ENCODE results near the gene BRI3. TPM values are rescaled to one million over a fixed set of nuclear protein-coding genes. Genes with fewer than 3 reads are reported as not detected.

Gene BRI3, protein sequence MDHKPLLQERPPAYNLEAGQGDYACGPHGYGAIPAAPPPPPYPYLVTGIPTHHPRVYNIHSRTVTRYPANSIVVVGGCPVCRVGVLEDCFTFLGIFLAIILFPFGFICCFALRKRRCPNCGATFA
- total RNA-seq (2014; rRNA removed; shearing (Covaris generic)) = 56.5 and 73.3 TPM in 2 replicates
- 195 and 315 TPM in 2 replicates for polyA plus RNA-seq (2016; fragmentation: Nextera tagmentation; extraction: Ambion mirVana)

DNA sequence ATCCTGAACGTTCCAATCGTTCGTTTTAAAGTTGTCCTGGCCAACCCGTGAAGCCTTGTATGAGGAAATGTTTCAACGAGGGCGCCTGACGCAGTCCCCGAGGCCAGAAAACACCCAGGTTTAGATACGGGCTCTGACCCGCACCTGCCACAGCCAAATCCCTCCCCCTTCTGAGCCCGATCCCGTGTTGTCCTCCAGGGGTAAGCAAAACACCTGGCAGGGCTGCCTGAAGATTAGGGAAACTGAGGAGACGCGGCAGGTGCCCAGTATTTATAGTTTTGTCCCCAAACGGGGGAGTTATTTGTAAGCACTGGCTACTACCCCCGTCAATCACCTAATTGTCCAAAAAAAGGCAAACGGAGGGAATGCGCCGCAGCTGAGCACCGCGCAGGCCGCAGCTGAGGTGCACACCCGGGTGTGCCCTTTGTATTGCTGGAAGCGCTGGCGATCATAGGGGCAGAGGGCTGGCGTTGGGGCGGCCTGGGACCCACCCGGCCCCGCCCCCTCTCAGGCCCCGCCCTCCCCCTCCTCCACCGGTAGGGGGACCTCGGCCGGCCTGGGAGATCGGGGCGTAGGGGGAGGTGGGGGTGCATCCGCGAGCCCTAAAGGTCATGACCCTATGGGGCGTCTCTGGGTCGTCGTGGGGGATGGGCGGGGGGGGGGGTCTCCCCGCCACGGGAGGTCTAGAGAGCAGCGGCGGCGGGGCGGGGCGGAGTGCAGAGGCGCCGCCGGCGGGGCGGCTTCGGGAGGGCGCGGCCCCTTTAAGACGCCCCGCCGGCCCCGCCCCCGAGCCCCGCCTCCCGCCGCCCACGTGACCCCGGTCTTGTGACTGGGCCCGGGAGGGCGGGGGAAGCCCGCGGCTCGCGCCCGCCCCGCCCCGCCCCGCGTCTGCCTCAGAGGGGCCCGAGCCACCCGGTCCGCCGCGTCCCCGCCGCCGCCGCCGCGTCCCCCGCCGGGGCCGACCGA lies at the start of gene BRI3:
TSS of gene BRI3 (plus strand) at position 896 of the 966 bp plus-strand sequence. CDS start 110 bp downstream, outside the sequence.
- DNase-seq = peak; percentile 96
- H3K4me3 ChIP-seq = peak within 1 kb of the TSS; percentile 86
- WGBS, 2 experiments (ENCODE audit: low coverage in 1 of 2, low lambda C conversion rate in 2 of 2, missing lambda C conversion rate in 2 of 2) = 1 to 4% methylated on average over 24 to 61 of the region's 92 CpGs
- peaks cover 42% of the 10 kb centered on the region for H3K79me2 ChIP-seq (ENCODE audit: insufficient read depth)
- H3K4me1 ChIP-seq (ENCODE audit: insufficient read depth) = peaks cover 15% of the 10 kb centered on the region
- no peaks in the 10 kb centered on the region for H3K9me2 ChIP-seq (ENCODE audit: insufficient read depth)
- H3K36me3 ChIP-seq (ENCODE audit: low read depth) = no peaks in the 10 kb centered on the region; the same call in 1 of the 2 replicates
- H3K27me3 ChIP-seq (replicated peaks; ENCODE audit: insufficient read depth) = no peaks in the 10 kb centered on the region
- H4K20me1 ChIP-seq (ENCODE audit: insufficient read depth) = no peaks in the 10 kb centered on the region
- H3K9ac ChIP-seq = peak within 1 kb of the TSS; percentile 95
- TF ChIP-seq EZH2phosphoT487 (IDR thresholded peaks at IDR 0.05; ENCODE audit: insufficient read depth, low read depth) = no peak
- no peak for TF ChIP-seq EZH2 (IDR thresholded peaks at IDR 0.05; ENCODE audit: insufficient read depth, poor library complexity, severe bottlenecking)
- H3K27ac ChIP-seq = peak within 1 kb of the TSS; percentile 89
- no peaks in the 10 kb centered on the region for H3K9me3 ChIP-seq (ENCODE audit: low read depth)
- H3K4me2 ChIP-seq (ENCODE audit: unreplicated experiment) = peak within 1 kb of the TSS; percentile 98
- peaks cover 14% of the 10 kb centered on the region for H3F3A ChIP-seq (ENCODE audit: insufficient read depth)
- in situ Hi-C loops (cut with MboI) = loop anchor here (25.0 kb wide), 1 partner anchor 456 kb away; no protein-coding TSS in a partner anchor
- H2AFZ ChIP-seq = peak within 1 kb of the TSS; percentile 85

DNA sequence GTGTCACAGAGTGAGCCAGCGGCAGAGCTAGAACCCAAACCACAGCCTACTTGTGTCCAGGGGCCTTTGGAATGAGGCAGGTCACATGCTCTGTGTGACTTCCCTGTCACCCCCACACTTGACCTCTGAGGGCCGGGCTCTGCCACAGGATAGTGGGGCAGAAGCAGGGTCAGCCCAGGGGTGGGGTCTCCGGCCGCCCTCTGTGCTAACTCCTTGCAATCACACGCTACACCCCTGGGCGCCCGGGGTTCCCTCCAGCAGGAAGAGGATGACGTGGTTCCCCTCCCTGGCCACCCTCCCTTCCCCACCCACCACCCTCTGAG lies 49.3 kb upstream of the BRI3 start:
- no peak overlapping the region for H2AFZ ChIP-seq
- no peak for DNase-seq
- no peaks in the 10 kb centered on the region for H3K79me2 ChIP-seq (ENCODE audit: insufficient read depth)
- H3K4me1 ChIP-seq (ENCODE audit: insufficient read depth) = no peaks in the 10 kb centered on the region
- no peak overlapping the region for H3K9ac ChIP-seq
- H3F3A ChIP-seq (ENCODE audit: insufficient read depth) = no peaks in the 10 kb centered on the region
- no peak overlapping the region for H3K4me2 ChIP-seq (ENCODE audit: unreplicated experiment)
- no peak overlapping the region for H3K27ac ChIP-seq
- H3K9me2 ChIP-seq (ENCODE audit: insufficient read depth) = no peaks in the 10 kb centered on the region
- WGBS, 2 experiments (ENCODE audit: low coverage in 1 of 2, low lambda C conversion rate in 2 of 2, missing lambda C conversion rate in 2 of 2) = 91 to 100% methylated on average over 2 to 8 of the region's 8 CpGs
- H4K20me1 ChIP-seq (ENCODE audit: insufficient read depth) = no peaks in the 10 kb centered on the region
- in situ Hi-C loops (cut with MboI) = no loop called here
- TF ChIP-seq EZH2phosphoT487 (IDR thresholded peaks at IDR 0.05; ENCODE audit: insufficient read depth, low read depth) (no peak), EZH2 (IDR thresholded peaks at IDR 0.05; ENCODE audit: insufficient read depth, poor library complexity, severe bottlenecking) (no peak)
- no peak overlapping the region for H3K4me3 ChIP-seq
- H3K27me3 ChIP-seq (replicated peaks; ENCODE audit: insufficient read depth) = no peaks in the 10 kb centered on the region
- H3K9me3 ChIP-seq (ENCODE audit: low read depth) = no peaks in the 10 kb centered on the region
- no peaks in the 10 kb centered on the region for H3K36me3 ChIP-seq (ENCODE audit: low read depth)

DNA sequence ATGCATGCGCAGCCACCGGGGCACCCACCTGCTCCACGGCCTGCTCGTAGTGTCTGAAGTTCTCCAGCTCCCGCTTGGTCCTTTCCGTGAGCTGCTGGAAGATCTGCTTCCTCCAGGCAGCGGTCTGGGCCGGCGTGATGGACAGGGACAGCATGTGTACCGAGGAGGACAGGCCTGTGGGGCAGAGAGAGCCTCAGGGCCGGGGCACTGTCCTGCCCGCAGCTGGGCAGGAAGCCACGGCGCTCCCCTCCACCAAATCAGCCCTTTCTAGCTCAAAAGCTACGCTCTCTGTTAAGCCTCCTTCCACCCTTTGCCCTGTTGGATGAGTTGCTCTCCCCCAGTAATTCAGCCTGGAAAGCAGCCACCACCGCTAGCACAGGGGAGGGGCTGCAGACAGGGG lies 48.7 kb upstream of the BRI3 start:
- Histone ChIP-seq H4K20me1 (ENCODE audit: insufficient read depth) (no peaks in the 10 kb centered on the region), H3K79me2 (ENCODE audit: insufficient read depth) (no peaks in the 10 kb centered on the region), H3K4me2 (ENCODE audit: unreplicated experiment) (no peak overlapping the region), H3K9me2 (ENCODE audit: insufficient read depth) (no peaks in the 10 kb centered on the region), H2AFZ (no peak overlapping the region), H3K27me3 (replicated peaks; ENCODE audit: insufficient read depth) (no peaks in the 10 kb centered on the region), H3K4me3 (no peak overlapping the region), H3K9me3 (ENCODE audit: low read depth) (no peaks in the 10 kb centered on the region), H3K27ac (no peak overlapping the region), H3K9ac (no peak overlapping the region), H3K36me3 (ENCODE audit: low read depth) (no peaks in the 10 kb centered on the region), H3F3A (ENCODE audit: insufficient read depth) (no peaks in the 10 kb centered on the region), H3K4me1 (ENCODE audit: insufficient read depth) (no peaks in the 10 kb centered on the region)
- in situ Hi-C loops (cut with MboI) = no loop called here
- WGBS, 2 experiments (ENCODE audit: low coverage in 1 of 2, low lambda C conversion rate in 2 of 2, missing lambda C conversion rate in 2 of 2) = 90 to 93% methylated on average over 15 to 16 of the region's 16 CpGs
- TF ChIP-seq EZH2 (IDR thresholded peaks at IDR 0.05; ENCODE audit: insufficient read depth, poor library complexity, severe bottlenecking) (no peak), EZH2phosphoT487 (IDR thresholded peaks at IDR 0.05; ENCODE audit: insufficient read depth, low read depth) (no peak)
- DNase-seq = no peak

DNA sequence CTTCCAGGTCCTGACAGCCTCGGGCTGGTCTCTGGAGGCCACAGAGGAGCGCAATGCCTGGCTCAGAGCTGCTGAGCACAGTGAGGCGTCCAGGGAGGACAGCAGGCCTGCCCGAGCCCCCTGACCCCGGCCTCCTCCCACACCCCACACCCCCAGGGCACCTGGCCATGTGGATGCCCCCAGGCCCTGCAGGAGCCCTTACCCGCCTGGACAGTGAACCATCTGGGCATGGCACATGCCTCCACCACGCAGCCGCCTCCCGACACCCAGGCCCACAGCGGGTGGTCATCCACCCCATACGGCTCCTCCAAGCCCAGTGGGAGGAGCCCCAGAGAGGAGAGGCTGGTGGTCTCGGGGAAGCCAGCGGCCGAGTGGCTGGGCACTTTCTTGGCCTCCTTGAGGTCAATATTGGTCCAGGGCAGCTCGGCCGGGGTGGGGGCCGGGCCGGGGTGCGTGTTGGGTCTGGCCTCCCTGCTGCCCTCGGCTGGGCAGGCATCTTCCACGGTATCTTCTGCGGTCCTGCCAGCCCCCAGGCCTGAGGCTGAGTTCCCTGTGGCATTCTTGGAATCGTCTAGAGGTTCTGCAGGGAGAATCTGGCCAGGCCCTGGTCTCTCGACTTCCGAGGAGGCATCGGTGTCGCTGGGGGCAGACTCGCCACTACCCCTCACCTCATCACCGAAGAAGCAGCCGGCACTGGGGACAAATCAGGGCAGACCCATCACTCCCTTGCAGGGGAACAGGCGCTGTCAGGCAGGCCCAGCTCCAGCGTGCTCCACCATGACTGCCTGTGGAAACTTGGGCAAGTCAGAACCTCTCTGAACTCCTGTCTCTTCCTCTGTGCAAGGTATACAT lies 48.0 kb upstream of the BRI3 start:
- no peaks in the 10 kb centered on the region for H3K9me2 ChIP-seq (ENCODE audit: insufficient read depth)
- no peaks in the 10 kb centered on the region for H3K27me3 ChIP-seq (replicated peaks; ENCODE audit: insufficient read depth)
- TF ChIP-seq EZH2phosphoT487 (IDR thresholded peaks at IDR 0.05; ENCODE audit: insufficient read depth, low read depth) = no peak
- no peak for TF ChIP-seq EZH2 (IDR thresholded peaks at IDR 0.05; ENCODE audit: insufficient read depth, poor library complexity, severe bottlenecking)
- no peaks in the 10 kb centered on the region for H3F3A ChIP-seq (ENCODE audit: insufficient read depth)
- no peak overlapping the region for H2AFZ ChIP-seq
- no peak overlapping the region for H3K4me2 ChIP-seq (ENCODE audit: unreplicated experiment)
- H4K20me1 ChIP-seq (ENCODE audit: insufficient read depth) = no peaks in the 10 kb centered on the region
- no peak overlapping the region for H3K4me3 ChIP-seq
- no peaks in the 10 kb centered on the region for H3K79me2 ChIP-seq (ENCODE audit: insufficient read depth)
- H3K36me3 ChIP-seq (ENCODE audit: low read depth) = no peaks in the 10 kb centered on the region
- H3K4me1 ChIP-seq (ENCODE audit: insufficient read depth) = no peaks in the 10 kb centered on the region
- no peak overlapping the region for H3K9ac ChIP-seq
- H3K27ac ChIP-seq = no peak overlapping the region
- WGBS, 2 experiments (ENCODE audit: low coverage in 1 of 2, low lambda C conversion rate in 2 of 2, missing lambda C conversion rate in 2 of 2) = 87 to 90% methylated on average over 25 to 32 of the region's 32 CpGs
- in situ Hi-C loops (cut with MboI) = no loop called here
- no peak for DNase-seq
- no peaks in the 10 kb centered on the region for H3K9me3 ChIP-seq (ENCODE audit: low read depth)
